Fibroblast of skin of back (primary cell): ENCODE data around the gene FBXO27.
A peak's percentile ranks its signal among the peaks of the same experiment; 100 is the strongest.

ENCODE experiments used
- DNase-seq: peaks from one replicate; pipeline ENCODE4 v3.0.0-alpha.2; 2013

Gene FBXO27

GRCh38 chr19:38985262-38985661, 47.1 kb downstream of the FBXO27 start:
- DNase-seq, result no peak

DNA sequence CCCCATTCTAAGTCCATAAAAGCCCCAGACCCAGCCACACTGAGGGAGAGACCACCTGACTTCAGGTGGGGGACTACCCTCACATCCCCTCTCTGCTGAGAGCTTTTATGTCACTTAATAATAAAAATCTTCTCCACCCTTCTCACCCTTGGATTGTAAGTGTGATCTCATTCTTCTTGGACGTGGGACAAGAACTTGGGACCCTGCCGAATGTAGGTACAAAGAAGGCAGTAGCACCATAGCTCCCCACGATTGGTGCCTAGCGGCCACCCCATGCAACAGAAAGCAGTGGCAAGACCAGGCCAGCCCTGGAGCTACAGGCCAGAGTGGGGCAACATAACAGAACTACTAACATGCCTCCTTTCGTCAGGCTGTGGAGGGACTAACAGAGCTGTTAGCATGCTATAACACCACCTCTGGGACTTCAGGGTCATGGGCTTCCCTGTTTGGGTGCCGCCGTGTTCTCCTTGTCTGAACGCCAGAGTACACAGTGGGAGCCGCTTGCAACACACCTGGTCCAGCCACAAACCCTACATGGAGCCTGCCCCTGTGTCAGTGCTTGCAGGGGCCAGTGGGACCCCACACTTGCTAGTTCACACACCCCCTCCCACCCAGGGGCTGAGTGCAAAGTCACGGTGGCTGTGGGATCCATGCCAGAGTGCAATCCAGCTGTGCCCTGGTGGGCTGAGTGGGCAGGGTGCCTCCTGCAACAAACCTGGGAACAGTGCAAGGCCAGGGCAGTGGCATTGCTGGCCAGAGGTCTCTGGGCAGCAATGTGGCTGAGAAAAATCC, 51.6 kb downstream of the FBXO27 start:
- no peak for DNase-seq

GRCh38 chr19:38979812-38980211, 52.5 kb downstream of the FBXO27 start:
- DNase-seq, result no peak

DNA sequence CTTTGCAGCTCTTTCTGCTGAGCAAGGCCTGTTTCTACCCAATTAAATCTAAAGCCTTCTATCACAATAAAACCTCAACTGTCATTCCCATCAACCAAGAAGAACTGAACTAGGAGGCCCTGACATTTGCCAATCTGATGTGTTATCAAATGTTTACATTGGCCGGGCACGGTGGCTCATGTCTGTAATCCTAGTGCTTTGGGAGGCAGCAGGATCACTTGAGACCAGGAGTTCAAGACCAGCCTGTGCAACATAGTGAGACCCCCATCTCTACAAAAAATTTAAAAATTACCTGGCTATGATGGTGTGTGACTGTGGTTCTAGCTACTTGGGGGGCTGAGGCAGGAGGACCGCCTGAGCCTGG, 54.0 kb downstream of the FBXO27 start:
- no peak for DNase-seq

- peak; percentile 13 for DNase-seq
Measured at GRCh38 chr19:38977445-38978325, 54.7 kb downstream of the FBXO27 start.

DNA sequence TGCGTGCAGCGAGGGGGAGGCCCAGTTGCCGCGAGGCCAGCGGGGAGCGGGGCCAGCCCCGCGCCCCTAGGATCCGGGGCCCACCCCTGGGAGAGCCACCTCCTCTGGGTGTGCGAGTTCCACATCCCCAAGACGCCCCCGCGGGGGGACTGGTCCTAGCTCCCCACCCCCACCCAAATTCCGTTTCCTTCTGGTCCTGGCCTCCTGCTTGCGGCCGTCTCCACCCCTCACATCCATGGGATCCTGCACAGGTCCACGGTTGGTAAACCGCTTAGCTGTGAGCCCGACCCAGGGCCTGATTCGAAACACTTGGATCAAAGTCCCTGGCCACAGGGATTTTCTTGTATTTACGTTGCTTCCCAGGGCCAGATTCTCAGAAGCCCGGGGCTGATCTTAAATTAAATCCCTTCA, 56.5 kb downstream of the FBXO27 start:
- no peak for DNase-seq

DNA sequence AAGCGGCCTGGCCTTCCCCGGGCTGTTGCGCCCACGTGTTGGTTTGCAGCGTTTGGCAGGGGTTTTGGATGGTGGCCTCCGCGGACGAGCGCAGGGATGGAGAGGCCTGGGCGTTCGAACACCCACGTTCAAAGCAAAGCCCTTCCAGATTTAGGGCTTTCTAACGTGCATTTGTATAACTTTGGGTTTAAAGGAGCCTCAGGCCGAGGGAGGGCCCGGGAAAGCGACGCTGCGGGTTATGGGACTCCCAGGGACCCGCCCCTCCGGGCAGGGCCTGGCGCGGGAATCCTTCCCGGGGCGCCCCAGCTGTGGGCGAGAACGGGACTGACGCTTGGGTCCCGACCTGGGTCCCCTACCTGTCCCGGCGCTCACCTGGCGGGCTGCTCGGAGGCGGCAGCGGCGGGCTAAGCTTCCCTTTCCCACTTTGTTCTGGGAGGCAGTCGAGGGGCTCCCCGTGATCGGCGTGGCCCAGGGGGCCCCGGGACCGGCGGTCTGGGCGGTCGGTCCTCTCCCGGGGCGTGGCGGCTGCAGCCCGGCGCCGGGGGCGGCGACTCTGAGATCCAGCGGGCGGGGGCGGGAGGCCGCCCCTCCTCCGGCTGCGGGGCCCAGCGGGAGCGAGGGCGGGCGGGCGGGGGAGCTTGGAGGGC, 57.0 kb downstream of the FBXO27 start, which contains the start of gene FBXO17:
Gene FBXO17 (minus strand): TSS at position 529 of the 647 bp plus-strand sequence. CDS start 25,423 bp downstream, outside the sequence.
- DNase-seq, result peak; percentile 71

- DNase-seq, result peak; percentile 9
Measured at GRCh38 chr19:38974624-38975213, 57.6 kb downstream of the FBXO27 start.
